HepG2 (cell line): ENCODE results near the gene FBXL7.

ENCODE experiments used
- BATF2 ChIP-seq: sonication (generic); formaldehyde crosslinking; IDR thresholded peaks from 2 replicates; pipeline ENCODE4 v1.8.0; 2022; ENCODE audit warnings: mild to moderate bottlenecking, missing genetic modification reagents, moderate library complexity
- BHLHE40 ChIP-seq: IDR thresholded peaks from 2 replicates; pipeline ENCODE4 v1.6.1; 2011; ENCODE audit warnings: low read length, improper control_type of control experiment
- CTCF ChIP-seq: sonication (generic); formaldehyde crosslinking; IDR thresholded peaks from 2 replicates; pipeline ENCODE4 v1.5.0; 2020; ENCODE audit warnings: mild to moderate bottlenecking, missing genetic modification reagents, moderate library complexity
- EP300 ChIP-seq, 3 experiments: sonication (generic) in 1 of 3; formaldehyde crosslinking in 1 of 3; IDR thresholded peaks; 2 replicates each; pipeline versions ENCODE4 v1.5.1 to v1.6.1; 2011 to 2020; ENCODE audit warnings: low read depth in 2 of 3, low read length in 2 of 3, borderline replicate concordance in 1 of 3, improper control_type of control experiment in 1 of 3, mild to moderate bottlenecking in 1 of 3, missing genetic modification reagents in 1 of 3, moderate library complexity in 1 of 3
- HOXA7 ChIP-seq: sonication (generic); formaldehyde crosslinking; IDR thresholded peaks from 2 replicates; pipeline ENCODE4 v1.8.1; 2022; ENCODE audit warnings: mild to moderate bottlenecking, missing genetic modification reagents, moderate library complexity
- KMT2A ChIP-seq: sonication (generic); formaldehyde crosslinking; IDR thresholded peaks from 2 replicates; pipeline ENCODE4 v1.4.0; 2020; ENCODE audit warnings: missing genetic modification reagents
- MAFK ChIP-seq, 2 experiments: IDR thresholded peaks in 1 of 2; conservative IDR thresholded peaks in 1 of 2; 2 replicates each; pipeline ENCODE4 v1.6.1; 2011; ENCODE audit warnings: improper control_type of control experiment in 2 of 2, low read length in 2 of 2
- NFATC3 ChIP-seq: sonication (generic); formaldehyde crosslinking; IDR thresholded peaks from 2 replicates; pipeline ENCODE4 v1.5.1; 2020; ENCODE audit warnings: mild to moderate bottlenecking, missing genetic modification reagents
- NR2C2 ChIP-seq: sonication (generic); formaldehyde crosslinking; IDR thresholded peaks from 2 replicates; pipeline ENCODE4 v1.4.0; 2020; ENCODE audit warnings: missing genetic modification reagents, mild to moderate bottlenecking, moderate library complexity, borderline replicate concordance
- NR2F6 ChIP-seq, 2 experiments: IDR thresholded peaks; 2 replicates each; pipeline ENCODE4 v1.6.1; 2016; ENCODE audit warnings: antibody characterized with exemption in 1 of 2, mild to moderate bottlenecking in 1 of 2
- SAFB2 ChIP-seq: sonication (generic); formaldehyde crosslinking; IDR thresholded peaks from 2 replicates; pipeline ENCODE4 v1.5.1; 2020; ENCODE audit warnings: missing genetic modification reagents, low read depth, mild to moderate bottlenecking, borderline replicate concordance
- XRCC5 ChIP-seq: fragments of 200-400 bp; formaldehyde crosslinking; optimal IDR thresholded peaks from 2 replicates; pipeline ENCODE3; 2017; ENCODE audit warnings: mild to moderate bottlenecking, low read length
- ZNF512B ChIP-seq: sonication (generic); formaldehyde crosslinking; IDR thresholded peaks from 2 replicates; pipeline ENCODE4 v1.5.1; 2020; ENCODE audit warnings: missing genetic modification reagents, mild to moderate bottlenecking, borderline replicate concordance

GRCh38 chr5:15575666-15576065 lies 75.7 kb downstream of the FBXL7 start:
- no peak for TF ChIP-seq NFATC3 (CRISPR knock-in tag)
- no peak for TF ChIP-seq ZNF512B
- no peak for TF ChIP-seq BHLHE40
- no peak for TF ChIP-seq CTCF
- TF ChIP-seq MAFK (conservative IDR thresholded peaks at IDR 0.05 in 1 of 2, IDR thresholded peaks at IDR 0.05 in 1 of 2; ENCODE audit: low read length in 2 of 2): no peak
- no peak for TF ChIP-seq SAFB2 (CRISPR knock-in tag)
- TF ChIP-seq NR2F6 (IDR thresholded peaks at IDR 0.05): no peak
- TF ChIP-seq NR2F6 (CRISPR knock-in tag; IDR thresholded peaks at IDR 0.05): no peak
- TF ChIP-seq EP300 (IDR thresholded peaks at IDR 0.05; ENCODE audit: low read depth in 2 of 2, low read length in 2 of 2): no peak
- TF ChIP-seq EP300 (CRISPR knock-in tag; IDR thresholded peaks at IDR 0.05; ENCODE audit: borderline replicate concordance): no peak
- no peak for TF ChIP-seq KMT2A (CRISPR knock-in tag)
- TF ChIP-seq NR2C2 (CRISPR knock-in tag): no peak
- TF ChIP-seq HOXA7 (CRISPR knock-in tag): no peak
- TF ChIP-seq BATF2: no peak
- no peak for TF ChIP-seq XRCC5
